Activated naive CD4-positive, alpha-beta T cell treated with anti-CD3 and anti-CD28 coated beads, Interleukin-2, amount 10 ng/mL, durations not matched to agents 7 days and 5 days (primary cell): ENCODE measurements around the gene PGAP2.
"Not testable (repeated sequence)": the region's sequence is repeated elsewhere in the genome, so short reads cannot be mapped to it uniquely, and the experiment has no call there.

Experiments used
- CTCF ChIA-PET: fragments of 350-600 bp; sonication (Branson Sonifier 250); formaldehyde crosslinking; loops from one replicate; lab custom pipeline; 2021; ENCODE audit warnings: antibody characterized with exemption; lab: Charles Lee
- DNase-seq: peaks from one replicate; pipeline ENCODE4 v3.0.0-alpha.2; 2020
- H3K27ac Mint-ChIP-seq: one replicate; pipeline ENCODE4 v1.8.0; 2021; ENCODE audit warnings: mild to moderate bottlenecking, moderate library complexity, mixed read lengths
- H3K27me3 Mint-ChIP-seq: one replicate; pipeline ENCODE4 v1.8.0; 2021; ENCODE audit warnings: mild to moderate bottlenecking, mixed read lengths
- H3K36me3 Mint-ChIP-seq: one replicate; pipeline ENCODE4 v1.8.0; 2021; ENCODE audit warnings: mixed read lengths
- H3K4me1 Mint-ChIP-seq: one replicate; pipeline ENCODE4 v1.8.0; 2021; ENCODE audit warnings: mixed read lengths
- H3K4me3 Mint-ChIP-seq: one replicate; pipeline ENCODE4 v1.8.0; 2021; ENCODE audit warnings: mild to moderate bottlenecking, moderate library complexity, mixed read lengths
- H3K9me3 Mint-ChIP-seq: one replicate; pipeline ENCODE4 v1.8.0; 2021; ENCODE audit warnings: mixed read lengths

Gene PGAP2

GRCh38 chr11:3807909-3808860 lies at the start of gene PGAP2:
Gene PGAP2 (plus strand): TSS chr11:3808560. CDS start chr11:3811260, 2,700 bp downstream.
- H3K27me3 Mint-ChIP-seq, result no peaks in the 10 kb centered on the region
- no peaks in the 10 kb centered on the region for H3K9me3 Mint-ChIP-seq
- CTCF ChIA-PET, result interaction anchor here (0.6 to 5.1 kb wide), 46 partner anchors 10 to 330 kb away, joined by 3 to 34 read pairs (median 6); partner anchors contain the start of genes ART1, NUP98 and RHOG
- peak within 1 kb of the TSS; percentile 91 for H3K27ac Mint-ChIP-seq
- peaks cover 2% of the 10 kb centered on the region for H3K36me3 Mint-ChIP-seq
- peaks cover 26% of the 10 kb centered on the region for H3K4me1 Mint-ChIP-seq
- peak within 1 kb of the TSS; percentile 93 for H3K4me3 Mint-ChIP-seq
- peak; percentile 81 for DNase-seq

GRCh38 chr11:3764266-3764665 lies 44.1 kb upstream of the PGAP2 start:
- no peak overlapping the region for H3K27ac Mint-ChIP-seq

GRCh38 chr11:3766836-3767235 lies 41.5 kb upstream of the PGAP2 start:
- peaks cover 63% of the 10 kb centered on the region for H3K36me3 Mint-ChIP-seq
- CTCF ChIA-PET, H3K4me1 Mint-ChIP-seq, H3K9me3 Mint-ChIP-seq, H3K27ac Mint-ChIP-seq, DNase-seq, H3K27me3 Mint-ChIP-seq, H3K4me3 Mint-ChIP-seq: not testable (repeated sequence)

More at GRCh38 chr11:3764266-3764665, 44.1 kb upstream of the PGAP2 start:
- DNase-seq, result no peak
- peaks cover 57% of the 10 kb centered on the region for H3K36me3 Mint-ChIP-seq
- H3K4me3 Mint-ChIP-seq, result no peak overlapping the region
- peaks cover 3% of the 10 kb centered on the region for H3K4me1 Mint-ChIP-seq
- CTCF ChIA-PET, result interaction anchor here (1.1 kb wide), 1 partner anchor 45 kb away, joined by 3 read pairs; no protein-coding TSS in a partner anchor
- no peaks in the 10 kb centered on the region for H3K27me3 Mint-ChIP-seq
- no peaks in the 10 kb centered on the region for H3K9me3 Mint-ChIP-seq

GRCh38 chr11:3767536-3767935 lies 40.8 kb upstream of the PGAP2 start:
- H3K27ac Mint-ChIP-seq, result no peak overlapping the region
- H3K27me3 Mint-ChIP-seq, result no peaks in the 10 kb centered on the region
- CTCF ChIA-PET, result no interaction called here
- no peak overlapping the region for H3K4me3 Mint-ChIP-seq
- no peak for DNase-seq
- H3K9me3 Mint-ChIP-seq, result no peaks in the 10 kb centered on the region
- H3K36me3 Mint-ChIP-seq, result peaks cover 66% of the 10 kb centered on the region
- H3K4me1 Mint-ChIP-seq, result no peaks in the 10 kb centered on the region

- Mint-ChIP-seq H3K4me1 (no peaks in the 10 kb centered on the region), H3K9me3 (no peaks in the 10 kb centered on the region), H3K27me3 (no peaks in the 10 kb centered on the region), H3K4me3 (no peak overlapping the region), H3K36me3 (peaks cover 61% of the 10 kb centered on the region), H3K27ac (no peak overlapping the region)
- CTCF ChIA-PET, result interaction anchor here (0.6 to 1.9 kb wide), 2 partner anchors 30 to 35 kb away, joined by 4 to 10 read pairs; partner anchors contain the start of gene PGAP2
- no peak for DNase-seq
Measured at GRCh38 chr11:3773180-3773579, 35.2 kb upstream of the PGAP2 start.

- no peak overlapping the region for H3K27ac Mint-ChIP-seq
- H3K4me1 Mint-ChIP-seq, result peaks cover 2% of the 10 kb centered on the region
- H3K9me3 Mint-ChIP-seq, result no peaks in the 10 kb centered on the region
- CTCF ChIA-PET, result interaction anchor here (1.6 to 2.3 kb wide), 2 partner anchors 31 to 33 kb away, joined by 5 to 10 read pairs; partner anchors contain the start of gene PGAP2
- H3K4me3 Mint-ChIP-seq, result no peak overlapping the region
- no peak for DNase-seq
- no peaks in the 10 kb centered on the region for H3K27me3 Mint-ChIP-seq
- peaks cover 54% of the 10 kb centered on the region for H3K36me3 Mint-ChIP-seq
Measured at GRCh38 chr11:3775736-3776406, 32.5 kb upstream of the PGAP2 start.

GRCh38 chr11:3781423-3781822 lies 26.9 kb upstream of the PGAP2 start:
- no peak for DNase-seq
- H3K4me1 Mint-ChIP-seq, result peaks cover 48% of the 10 kb centered on the region
- peaks cover 40% of the 10 kb centered on the region for H3K36me3 Mint-ChIP-seq

GRCh38 chr11:3782963-3783362 lies 25.4 kb upstream of the PGAP2 start:
- CTCF ChIA-PET, result interaction anchor here (4.9 kb wide), 1 partner anchor 25 kb away, joined by 34 read pairs; the partner anchor contains the start of gene PGAP2
- H3K27ac Mint-ChIP-seq, result no peak overlapping the region
- no peaks in the 10 kb centered on the region for H3K9me3 Mint-ChIP-seq
- H3K4me1 Mint-ChIP-seq, result peaks cover 63% of the 10 kb centered on the region
- H3K27me3 Mint-ChIP-seq, result no peaks in the 10 kb centered on the region
- no peak overlapping the region for H3K4me3 Mint-ChIP-seq
- H3K36me3 Mint-ChIP-seq, result peaks cover 38% of the 10 kb centered on the region
- DNase-seq, result no peak

More at GRCh38 chr11:3781423-3781822, 26.9 kb upstream of the PGAP2 start:
- Mint-ChIP-seq H3K27ac (peak overlapping the region; percentile 77), H3K9me3 (no peaks in the 10 kb centered on the region), H3K27me3 (no peaks in the 10 kb centered on the region), H3K4me3 (no peak overlapping the region)
- CTCF ChIA-PET, result interaction anchor here (0.8 kb wide), 1 partner anchor 26 kb away, joined by 4 read pairs; no protein-coding TSS in a partner anchor

GRCh38 chr11:3783611-3784010 lies 24.7 kb upstream of the PGAP2 start:
- Mint-ChIP-seq H3K27ac (peak overlapping the region; percentile 61), H3K4me1 (peaks cover 64% of the 10 kb centered on the region), H3K36me3 (peaks cover 35% of the 10 kb centered on the region), H3K4me3 (no peak overlapping the region), H3K27me3 (no peaks in the 10 kb centered on the region), H3K9me3 (no peaks in the 10 kb centered on the region)
- CTCF ChIA-PET, result interaction anchor here (4.9 kb wide), 1 partner anchor 25 kb away, joined by 34 read pairs; the partner anchor contains the start of gene PGAP2
- DNase-seq, result no peak

GRCh38 chr11:3786781-3787428 lies 21.5 kb upstream of the PGAP2 start:
- peaks cover 27% of the 10 kb centered on the region for H3K36me3 Mint-ChIP-seq
- no peaks in the 10 kb centered on the region for H3K9me3 Mint-ChIP-seq
- no peak overlapping the region for H3K4me3 Mint-ChIP-seq
- H3K27ac Mint-ChIP-seq, result peak overlapping the region; percentile 78
- no peaks in the 10 kb centered on the region for H3K27me3 Mint-ChIP-seq
- CTCF ChIA-PET, result interaction anchor here (4.9 kb wide), 1 partner anchor 21 kb away, joined by 34 read pairs; the partner anchor contains the start of gene PGAP2
- peaks cover 65% of the 10 kb centered on the region for H3K4me1 Mint-ChIP-seq
- DNase-seq, result no peak

- not testable (repeated sequence) for H3K9me3 Mint-ChIP-seq, H3K27me3 Mint-ChIP-seq, H3K27ac Mint-ChIP-seq, H3K4me3 Mint-ChIP-seq, DNase-seq
- CTCF ChIA-PET, result interaction anchor here (3.6 kb wide), 1 partner anchor 14 kb away, joined by 15 read pairs; the partner anchor contains the start of gene PGAP2
- Mint-ChIP-seq H3K4me1 (peaks cover 48% of the 10 kb centered on the region), H3K36me3 (peaks cover 36% of the 10 kb centered on the region)
Measured at GRCh38 chr11:3794387-3794786, 14.0 kb upstream of the PGAP2 start.

GRCh38 chr11:3795131-3796001 lies 13.0 kb upstream of the PGAP2 start:
- Mint-ChIP-seq H3K27me3 (peaks cover 4% of the 10 kb centered on the region), H3K4me1 (peaks cover 51% of the 10 kb centered on the region), H3K36me3 (peaks cover 32% of the 10 kb centered on the region), H3K4me3 (peak overlapping the region; percentile 89), H3K27ac (peak overlapping the region; percentile 96), H3K9me3 (no peaks in the 10 kb centered on the region)
- CTCF ChIA-PET, result interaction anchor here (1.4 to 3.6 kb wide), 2 partner anchors 11 to 13 kb away, joined by 4 to 15 read pairs; partner anchors contain the start of gene PGAP2
- no peak for DNase-seq

GRCh38 chr11:3796002-3796311 lies 12.4 kb upstream of the PGAP2 start:
- H3K27ac Mint-ChIP-seq, result peak overlapping the region; percentile 96
- no peaks in the 10 kb centered on the region for H3K9me3 Mint-ChIP-seq
- H3K4me1 Mint-ChIP-seq, result peaks cover 51% of the 10 kb centered on the region
- H3K36me3 Mint-ChIP-seq, result peaks cover 29% of the 10 kb centered on the region
- peak overlapping the region; percentile 89 for H3K4me3 Mint-ChIP-seq
- CTCF ChIA-PET, result interaction anchor here (1.4 to 3.6 kb wide), 2 partner anchors 11 to 12 kb away, joined by 4 to 15 read pairs; partner anchors contain the start of gene PGAP2
- peaks cover 4% of the 10 kb centered on the region for H3K27me3 Mint-ChIP-seq
- DNase-seq, result no peak
